ENCODE measurements around the gene BICD1. TPM values are rescaled to one million over a fixed set of nuclear protein-coding genes. Genes with fewer than 3 reads are reported as not detected.

Gene BICD1
- total RNA-seq, 1 donor from 2014 or later, result 6.1 TPM

DNA sequence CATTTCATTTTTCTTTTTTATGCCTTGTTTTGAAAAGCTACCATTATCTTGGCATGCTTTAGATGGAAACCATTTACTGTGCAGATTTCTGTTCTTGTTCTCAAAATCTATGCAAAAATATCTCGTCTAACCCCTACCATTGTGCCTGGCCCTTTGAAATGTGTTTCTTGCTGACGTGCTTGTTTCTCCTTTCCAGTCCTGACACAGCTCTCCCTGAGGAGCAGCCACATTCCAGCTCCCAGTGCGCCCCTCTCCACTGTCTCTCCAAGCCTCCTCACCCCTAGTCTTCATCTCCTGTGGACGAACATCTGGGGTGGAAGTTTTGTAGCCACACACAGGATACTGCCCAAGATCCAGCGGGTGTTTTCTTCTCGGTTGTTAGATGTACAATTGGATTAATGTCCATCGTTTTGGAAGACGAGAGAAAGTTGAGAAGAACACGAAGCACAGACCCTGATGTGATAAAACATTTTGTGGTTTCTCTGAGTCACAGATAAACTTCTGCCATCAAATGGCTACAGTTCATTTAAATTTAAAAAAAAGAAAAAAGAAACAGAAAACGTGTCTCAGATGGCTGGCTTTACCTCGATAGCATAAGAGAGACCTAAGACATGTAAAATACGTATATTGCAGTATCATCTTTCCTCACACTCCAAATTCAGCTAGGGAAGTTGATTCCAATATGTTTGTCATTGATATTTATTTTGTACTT lies 270.9 kb downstream of the BICD1 start:
- TF ChIP-seq, protein P1, sequence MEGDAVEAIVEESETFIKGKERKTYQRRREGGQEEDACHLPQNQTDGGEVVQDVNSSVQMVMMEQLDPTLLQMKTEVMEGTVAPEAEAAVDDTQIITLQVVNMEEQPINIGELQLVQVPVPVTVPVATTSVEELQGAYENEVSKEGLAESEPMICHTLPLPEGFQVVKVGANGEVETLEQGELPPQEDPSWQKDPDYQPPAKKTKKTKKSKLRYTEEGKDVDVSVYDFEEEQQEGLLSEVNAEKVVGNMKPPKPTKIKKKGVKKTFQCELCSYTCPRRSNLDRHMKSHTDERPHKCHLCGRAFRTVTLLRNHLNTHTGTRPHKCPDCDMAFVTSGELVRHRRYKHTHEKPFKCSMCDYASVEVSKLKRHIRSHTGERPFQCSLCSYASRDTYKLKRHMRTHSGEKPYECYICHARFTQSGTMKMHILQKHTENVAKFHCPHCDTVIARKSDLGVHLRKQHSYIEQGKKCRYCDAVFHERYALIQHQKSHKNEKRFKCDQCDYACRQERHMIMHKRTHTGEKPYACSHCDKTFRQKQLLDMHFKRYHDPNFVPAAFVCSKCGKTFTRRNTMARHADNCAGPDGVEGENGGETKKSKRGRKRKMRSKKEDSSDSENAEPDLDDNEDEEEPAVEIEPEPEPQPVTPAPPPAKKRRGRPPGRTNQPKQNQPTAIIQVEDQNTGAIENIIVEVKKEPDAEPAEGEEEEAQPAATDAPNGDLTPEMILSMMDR (IDR thresholded peaks at IDR 0.05; ENCODE audit: insufficient read depth, low read length, severe bottlenecking), result no peak
- no peaks in the 10 kb centered on the region for H3K27me3 ChIP-seq (ENCODE audit: control insufficient read depth, insufficient read depth, low read length)
- DNase-seq (ENCODE audit: low read depth), result no peak
- no peak overlapping the region for H3K4me3 ChIP-seq (ENCODE audit: low read depth, low read length)
- no peak for FAIRE-seq
- H3K36me3 ChIP-seq (ENCODE audit: control insufficient read depth, insufficient read depth, low read length), result no peaks in the 10 kb centered on the region

- no peak for FAIRE-seq
- TF ChIP-seq, protein P1 (IDR thresholded peaks at IDR 0.05; ENCODE audit: insufficient read depth, low read length, severe bottlenecking), result no peak
- Histone ChIP-seq H3K27me3 (ENCODE audit: control insufficient read depth, insufficient read depth, low read length) (no peaks in the 10 kb centered on the region), H3K4me3 (ENCODE audit: low read depth, low read length) (no peak overlapping the region), H3K36me3 (ENCODE audit: control insufficient read depth, insufficient read depth, low read length) (no peaks in the 10 kb centered on the region)
- DNase-seq (ENCODE audit: low read depth), result no peak
These were observed 272.6 kb downstream of the BICD1 start for GRCh38 chr12:32379213-32379612.

GRCh38 chr12:32379667-32380066 lies 273.0 kb downstream of the BICD1 start:
- no peaks in the 10 kb centered on the region for H3K36me3 ChIP-seq (ENCODE audit: control insufficient read depth, insufficient read depth, low read length)
- DNase-seq (ENCODE audit: low read depth) (no peak), FAIRE-seq (no peak)
- H3K27me3 ChIP-seq (ENCODE audit: control insufficient read depth, insufficient read depth, low read length), result no peaks in the 10 kb centered on the region
- TF ChIP-seq, protein P1 (IDR thresholded peaks at IDR 0.05; ENCODE audit: insufficient read depth, low read length, severe bottlenecking), result no peak
- H3K4me3 ChIP-seq (ENCODE audit: low read depth, low read length), result no peak overlapping the region

DNA sequence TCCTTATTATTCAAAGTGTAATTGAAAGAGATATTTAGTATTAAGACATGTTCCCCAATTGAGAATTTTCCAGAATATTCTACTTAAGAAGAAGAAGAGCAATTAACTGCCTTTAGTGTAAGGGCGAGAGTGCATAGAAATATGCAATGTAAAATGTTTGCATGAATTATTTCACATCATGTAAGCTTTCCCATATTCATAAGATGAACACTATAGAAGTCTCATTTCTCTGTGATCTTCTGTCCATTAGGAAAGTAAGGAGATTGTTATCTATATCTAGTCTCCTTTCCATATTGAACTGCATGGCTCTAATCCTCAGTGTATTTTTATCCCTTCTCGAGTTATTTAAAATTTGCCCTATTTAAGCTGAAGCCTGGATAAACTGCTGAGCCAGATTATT lies 275.6 kb downstream of the BICD1 start:
- FAIRE-seq, result no peak
- Histone ChIP-seq H3K36me3 (ENCODE audit: control insufficient read depth, insufficient read depth, low read length) (no peaks in the 10 kb centered on the region), H3K4me3 (ENCODE audit: low read depth, low read length) (no peak overlapping the region), H3K27me3 (ENCODE audit: control insufficient read depth, insufficient read depth, low read length) (no peaks in the 10 kb centered on the region)
- TF ChIP-seq, protein P1 (IDR thresholded peaks at IDR 0.05; ENCODE audit: insufficient read depth, low read length, severe bottlenecking), result no peak
- no peak for DNase-seq (ENCODE audit: low read depth)

- no peaks in the 10 kb centered on the region for H3K27me3 ChIP-seq (ENCODE audit: control insufficient read depth, insufficient read depth, low read length)
- FAIRE-seq (no peak), DNase-seq (ENCODE audit: low read depth) (peak; percentile 26)
- TF ChIP-seq, protein P1 (IDR thresholded peaks at IDR 0.05; ENCODE audit: insufficient read depth, low read length, severe bottlenecking), result no peak
- H3K4me3 ChIP-seq (ENCODE audit: low read depth, low read length), result peak overlapping the region; percentile 43
- H3K36me3 ChIP-seq (ENCODE audit: control insufficient read depth, insufficient read depth, low read length), result no peaks in the 10 kb centered on the region
These were observed 284.0 kb downstream of the BICD1 start for GRCh38 chr12:32390572-32391219.
